Frontal cortex (tissue), 4 donors: Measurements from ENCODE around the gene FAM180A. TPM values are rescaled to one million over a fixed set of nuclear protein-coding genes. Genes with fewer than 3 reads are reported as not detected.
"Not testable (repeated sequence)": the region's sequence is repeated elsewhere in the genome, so short reads cannot be mapped to it uniquely, and the experiment has no call there.

Source experiments
- DNase-seq, 2 donors: peaks; one replicate each; pipeline ENCODE4 v3.0.0; 2012; ENCODE audit warnings: low spot score in 2 of 2
- FAIRE-seq: peaks from 2 replicates; lab custom pipeline; 2012; peaks lifted over from hg19 to GRCh38; lab: Jason Lieb, UNC
- total RNA-seq: library from RNA; depleted of rRNA; stranded (reverse); fragments of >200 nt; gene quantifications from one replicate; pipeline ENCODE4 v1.2.3, GENCODE V29; 2014
- donor health status: control.
- donor health status: control.
- donor health status: control.

FAM180A gene
- total RNA-seq = not detected

- FAIRE-seq = no peak
- DNase-seq = no peak
These were observed at the start of gene FAM180A for GRCh38 chr7:135748770-135749169. FAM180A (minus strand) TSS chr7:135748813; CDS start chr7:135748580, 233 bp downstream.

GRCh38 chr7:135798095-135798494 lies 49.5 kb upstream of the FAM180A start:
- DNase-seq (no peak), FAIRE-seq (no peak)

- no peak for DNase-seq
- no peak for FAIRE-seq
These were observed 47.4 kb upstream of the FAM180A start for GRCh38 chr7:135795846-135796570.

GRCh38 chr7:135793841-135794240 lies 45.2 kb upstream of the FAM180A start:
- DNase-seq (no peak), FAIRE-seq (no peak)

DNA sequence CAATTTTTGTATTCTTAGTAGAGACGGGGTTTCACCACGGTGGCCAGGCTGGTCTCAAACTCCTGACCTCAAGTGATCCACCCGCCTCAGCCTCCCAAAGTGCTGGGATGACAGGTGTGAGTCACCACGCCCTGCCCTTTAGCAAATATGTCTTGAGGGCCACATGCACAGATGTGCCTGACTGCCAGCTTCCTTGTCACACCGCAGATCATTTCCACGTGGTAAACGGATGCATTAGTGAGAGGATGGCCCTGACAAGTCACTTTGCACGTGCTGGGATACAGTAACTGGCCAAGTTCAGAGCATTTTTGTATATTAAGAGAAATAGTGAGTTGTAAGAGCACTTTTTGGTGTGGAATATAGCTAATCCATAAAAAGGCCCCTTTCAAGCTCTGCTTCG lies 44.3 kb upstream of the FAM180A start:
- DNase-seq (no peak), FAIRE-seq (no peak)

GRCh38 chr7:135792363-135792668 lies 43.7 kb upstream of the FAM180A start:
- no peak for FAIRE-seq
- DNase-seq = no peak

DNA sequence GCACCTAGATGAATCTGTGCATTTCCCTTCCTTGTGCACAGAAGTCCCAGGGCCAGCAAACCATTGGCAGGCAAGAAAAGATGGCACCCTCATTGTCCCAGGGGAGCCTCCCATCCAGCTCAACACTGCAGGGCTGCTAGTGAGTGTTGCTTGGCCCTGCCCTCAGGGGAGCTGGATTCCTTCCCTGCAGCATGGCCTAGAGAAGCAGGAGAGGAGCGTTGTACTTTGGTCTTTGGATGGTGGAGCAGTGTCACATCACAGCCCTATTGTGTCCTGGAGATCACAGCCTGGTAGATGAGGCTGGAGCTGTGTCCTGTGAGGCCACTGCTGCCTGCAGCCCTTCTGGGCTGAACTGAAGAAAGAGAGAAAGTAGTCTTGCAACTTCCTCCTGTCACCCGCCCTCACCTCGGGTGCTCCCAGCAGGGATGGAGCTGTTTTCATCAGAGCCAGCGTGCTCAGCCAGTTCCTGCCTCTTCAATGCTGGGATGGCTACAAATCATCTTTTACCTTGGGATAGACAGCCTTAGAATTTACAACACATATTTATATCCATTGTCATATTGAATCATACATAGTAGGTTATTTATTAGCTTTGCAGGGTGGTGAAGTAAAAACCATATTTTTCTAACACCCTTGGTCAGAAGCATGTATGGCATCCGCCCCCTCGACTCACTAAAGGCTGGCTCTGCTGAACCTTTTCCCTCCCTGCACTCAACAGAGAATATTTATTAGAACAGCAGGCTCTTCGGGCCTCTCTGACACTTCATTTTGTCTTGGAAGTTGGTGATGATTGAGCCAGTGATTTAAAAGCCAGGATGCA lies 43.1 kb upstream of the FAM180A start:
- no peak for DNase-seq
- FAIRE-seq = no peak

- no peak for FAIRE-seq
These were observed 41.9 kb upstream of the FAM180A start for GRCh38 chr7:135790371-135790977.

GRCh38 chr7:135789956-135790355 lies 41.3 kb upstream of the FAM180A start:
- FAIRE-seq (no peak), DNase-seq (no peak)

More at GRCh38 chr7:135790371-135790977, 41.9 kb upstream of the FAM180A start:
- no peak for DNase-seq

- FAIRE-seq = no peak
These were observed 40.8 kb upstream of the FAM180A start for GRCh38 chr7:135789431-135789830.

GRCh38 chr7:135786911-135787310 lies 38.3 kb upstream of the FAM180A start:
- DNase-seq (no peak), FAIRE-seq (no peak)

More at GRCh38 chr7:135789431-135789830, 40.8 kb upstream of the FAM180A start:
- DNase-seq = no peak

GRCh38 chr7:135785065-135785464 lies 36.5 kb upstream of the FAM180A start:
- FAIRE-seq (no peak), DNase-seq (no peak)

- FAIRE-seq (no peak), DNase-seq (no peak)
These were observed 35.4 kb upstream of the FAM180A start for GRCh38 chr7:135784013-135784412.

- FAIRE-seq = no peak
- DNase-seq = no peak
These were observed 34.2 kb upstream of the FAM180A start for GRCh38 chr7:135782801-135783200.

- FAIRE-seq = no peak
- no peak for DNase-seq
These were observed 33.8 kb upstream of the FAM180A start for GRCh38 chr7:135782377-135782776.

GRCh38 chr7:135777626-135778398 lies 29.2 kb upstream of the FAM180A start:
- no peak for DNase-seq
- no peak for FAIRE-seq

- not testable (repeated sequence) for FAIRE-seq, DNase-seq
These were observed 27.3 kb upstream of the FAM180A start for GRCh38 chr7:135775915-135776314.

- FAIRE-seq = no peak
These were observed 26.6 kb upstream of the FAM180A start for GRCh38 chr7:135775230-135775629.

GRCh38 chr7:135774284-135774683 lies 25.7 kb upstream of the FAM180A start:
- no peak for DNase-seq
- FAIRE-seq = no peak

More at GRCh38 chr7:135775230-135775629, 26.6 kb upstream of the FAM180A start:
- no peak for DNase-seq

DNA sequence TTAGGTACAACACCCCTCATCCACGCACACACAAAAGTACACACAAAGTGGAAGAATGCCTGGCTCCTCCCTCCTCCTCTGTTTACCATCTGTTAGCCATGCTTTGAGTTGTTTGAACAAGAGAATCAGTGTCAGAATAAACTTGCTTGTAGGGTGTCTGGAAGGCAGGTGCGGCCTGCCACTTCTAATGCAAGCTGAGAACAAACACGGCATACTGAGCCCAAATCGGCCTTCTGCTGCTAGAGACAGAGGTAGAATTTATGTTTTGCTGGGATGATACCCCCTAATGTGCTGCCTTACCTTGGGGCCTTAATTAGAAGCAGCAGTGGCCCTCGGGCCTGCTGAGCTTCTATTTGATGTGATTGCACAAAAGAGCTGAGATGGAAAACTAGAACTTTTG lies 24.9 kb upstream of the FAM180A start:
- FAIRE-seq = no peak
- DNase-seq = no peak
